Testis (tissue), 3 donors: Measurements from ENCODE around the gene HOXA3. TPM values are rescaled to one million over a fixed set of nuclear protein-coding genes. Genes with fewer than 3 reads are reported as not detected.

Source experiments
- DNase-seq: peaks from one replicate; pipeline ENCODE4 v3.0.0-alpha.2; 2019
- H3K27ac ChIP-seq, 2 donors: fragments of 200-600 bp; sonication (generic); one replicate each; pipeline ENCODE4 v1.5.1; 2019
- H3K27me3 ChIP-seq: fragments of 200-600 bp; sonication (generic); one replicate; pipeline ENCODE4 v1.5.1; 2019
- H3K36me3 ChIP-seq: fragments of 200-600 bp; sonication (generic); one replicate; pipeline ENCODE4 v1.5.1; 2017; ENCODE audit warnings: low read depth; ENCODE audit errors: missing control alignments
- H3K4me1 ChIP-seq: fragments of 200-600 bp; sonication (generic); one replicate; pipeline ENCODE4 v1.5.1; 2019
- H3K4me3 ChIP-seq, 2 donors: fragments of 200-600 bp; sonication (generic); one replicate each; pipeline ENCODE4 v1.5.1; 2017 to 2019
- H3K9me3 ChIP-seq: fragments of 200-600 bp; sonication (generic); one replicate; pipeline ENCODE4 v1.5.1; 2017
- CTCF ChIP-seq, 3 experiments: fragments of 450-650 bp in 2 of 3; fragments of 200-600 bp in 1 of 3; sonication (generic) in 1 of 3; IDR thresholded peaks; one replicate each; pipeline ENCODE4 v1.5.1; 2016 to 2019; ENCODE audit warnings: antibody characterized with exemption in 3 of 3, mild to moderate bottlenecking in 2 of 3, moderate library complexity in 1 of 3
- POLR2A ChIP-seq: fragments of 450-650 bp; IDR thresholded peaks from one replicate; pipeline ENCODE4 v1.6.1; 2017; ENCODE audit warnings: antibody characterized with exemption, mild to moderate bottlenecking, moderate library complexity
- WGBS, 2 donors: methylation state at CpG; one replicate each; pipeline ENCODE4 v1.1.5; 2018; 5-methylcytosine and 5-hydroxymethylcytosine counted together
- intact Hi-C: fragments of 100-400 bp; cut with DNase I; formaldehyde crosslinking; loops from one replicate; pipeline ENCODE4 v1.15.1; 2023; ENCODE audit warnings: low total_unique reads
- polyA plus RNA-seq: library from polyadenylated mRNA; stranded (reverse); fragments of 350-450 nt; fragmentation: Illumina TruSeq; extraction: RNeasy Lipid Tissue Mini Kit (QIAGEN cat#74804); gene quantifications from one replicate; pipeline ENCODE4 v1.2.3, GENCODE V29; 2014; ENCODE audit warnings: low read depth, low replicate concordance; ENCODE audit not compliant: insufficient read depth
- total RNA-seq, 2 donors: library from RNA; depleted of rRNA; stranded (reverse); fragments of >200 nt; gene quantifications; one replicate each; pipeline ENCODE4 v1.2.3, GENCODE V29; 2016

Gene HOXA3
- total and polyA plus RNA-seq, 3 donors from 2014 or later, result 0.93 to 2.8 (median 2.4) TPM

- H3K27ac ChIP-seq, result no peak overlapping the region
- H3K4me1 ChIP-seq, result peaks cover 12% of the 10 kb centered on the region
- no peaks in the 10 kb centered on the region for H3K36me3 ChIP-seq
- H3K9me3 ChIP-seq, result no peaks in the 10 kb centered on the region
- no peak overlapping the region for H3K4me3 ChIP-seq
- 42 to 48% methylated on average over 11 of the region's 11 CpGs for WGBS, 2 donors
- no peak for TF ChIP-seq CTCF (IDR thresholded peaks at IDR 0.05)
- TF ChIP-seq POLR2A, result no peak
- no peak for DNase-seq
- peaks cover 4% of the 10 kb centered on the region for H3K27me3 ChIP-seq
- intact Hi-C loops, result no loop called here
These were observed 18.3 kb upstream of the HOXA3 start for GRCh38 chr7:27170426-27171324.

- WGBS, 2 donors, result 3 to 8% methylated on average over 28 to 36 of the region's 46 CpGs
- no peaks in the 10 kb centered on the region for H3K36me3 ChIP-seq
- intact Hi-C loops, result loop anchor here (10.0 kb wide), 1 partner anchor 795 kb away; no protein-coding TSS in a partner anchor
- peaks cover 4% of the 10 kb centered on the region for H3K27me3 ChIP-seq
- peaks cover 16% of the 10 kb centered on the region for H3K4me1 ChIP-seq
- H3K4me3 ChIP-seq, result no peak overlapping the region
- no peak overlapping the region for H3K27ac ChIP-seq
- TF ChIP-seq CTCF (IDR thresholded peaks at IDR 0.05) (no peak), POLR2A (no peak)
- no peaks in the 10 kb centered on the region for H3K9me3 ChIP-seq
- no peak for DNase-seq
These were observed 17.5 kb upstream of the HOXA3 start for GRCh38 chr7:27169658-27170425.

GRCh38 chr7:27168265-27168947, 16.0 kb upstream of the HOXA3 start:
- Histone ChIP-seq H3K36me3 (no peaks in the 10 kb centered on the region), H3K9me3 (no peaks in the 10 kb centered on the region), H3K4me1 (peaks cover 13% of the 10 kb centered on the region), H3K4me3 (no peak overlapping the region), H3K27me3 (peaks cover 4% of the 10 kb centered on the region), H3K27ac (no peak overlapping the region)
- intact Hi-C loops, result loop anchor here (10.0 kb wide), 1 partner anchor 794 kb away; no protein-coding TSS in a partner anchor
- TF ChIP-seq CTCF (IDR thresholded peaks at IDR 0.05) (no peak), POLR2A (no peak)
- no peak for DNase-seq
- 25 to 30% methylated on average over 12 to 25 of the region's 25 CpGs for WGBS, 2 donors

- WGBS, 2 donors, result 35 to 46% methylated on average over 4 of the region's 4 CpGs
- H3K27ac ChIP-seq, result no peak overlapping the region
- no peak overlapping the region for H3K4me3 ChIP-seq
- TF ChIP-seq CTCF (IDR thresholded peaks at IDR 0.05), result no peak
- TF ChIP-seq POLR2A, result no peak
- H3K27me3 ChIP-seq, result peaks cover 4% of the 10 kb centered on the region
- no peak for DNase-seq
- no peaks in the 10 kb centered on the region for H3K36me3 ChIP-seq
- peaks cover 8% of the 10 kb centered on the region for H3K4me1 ChIP-seq
- intact Hi-C loops, result loop anchor here (10.0 kb wide), 1 partner anchor 793 kb away; no protein-coding TSS in a partner anchor
- H3K9me3 ChIP-seq, result no peaks in the 10 kb centered on the region
These were observed 15.5 kb upstream of the HOXA3 start for GRCh38 chr7:27167916-27168264.
